Hematopoietic multipotent progenitor cell treated with erythropoietin and hydrocortisone succinate and interleukin-3 and kit ligand, for 17 days (in vitro differentiated cells): ENCODE measurements around the gene TTLL13.
A peak's percentile ranks its signal among the peaks of the same experiment; 100 is the strongest.

Experiments used
- DNase-seq: peaks from one replicate; pipeline ENCODE4 v3.0.0-alpha.2; 2015; ENCODE audit warnings: low spot score

The TTLL13 gene

GRCh38 chr15:90249203-90249863 lies at the start of gene TTLL13:
Gene TTLL13 (plus strand): TSS chr15:90249556. CDS start chr15:90250631, 1,075 bp downstream.
- peak; percentile 91 for DNase-seq

GRCh38 chr15:90200534-90201129 lies 48.7 kb upstream of the TTLL13 start:
- DNase-seq: no peak

DNA sequence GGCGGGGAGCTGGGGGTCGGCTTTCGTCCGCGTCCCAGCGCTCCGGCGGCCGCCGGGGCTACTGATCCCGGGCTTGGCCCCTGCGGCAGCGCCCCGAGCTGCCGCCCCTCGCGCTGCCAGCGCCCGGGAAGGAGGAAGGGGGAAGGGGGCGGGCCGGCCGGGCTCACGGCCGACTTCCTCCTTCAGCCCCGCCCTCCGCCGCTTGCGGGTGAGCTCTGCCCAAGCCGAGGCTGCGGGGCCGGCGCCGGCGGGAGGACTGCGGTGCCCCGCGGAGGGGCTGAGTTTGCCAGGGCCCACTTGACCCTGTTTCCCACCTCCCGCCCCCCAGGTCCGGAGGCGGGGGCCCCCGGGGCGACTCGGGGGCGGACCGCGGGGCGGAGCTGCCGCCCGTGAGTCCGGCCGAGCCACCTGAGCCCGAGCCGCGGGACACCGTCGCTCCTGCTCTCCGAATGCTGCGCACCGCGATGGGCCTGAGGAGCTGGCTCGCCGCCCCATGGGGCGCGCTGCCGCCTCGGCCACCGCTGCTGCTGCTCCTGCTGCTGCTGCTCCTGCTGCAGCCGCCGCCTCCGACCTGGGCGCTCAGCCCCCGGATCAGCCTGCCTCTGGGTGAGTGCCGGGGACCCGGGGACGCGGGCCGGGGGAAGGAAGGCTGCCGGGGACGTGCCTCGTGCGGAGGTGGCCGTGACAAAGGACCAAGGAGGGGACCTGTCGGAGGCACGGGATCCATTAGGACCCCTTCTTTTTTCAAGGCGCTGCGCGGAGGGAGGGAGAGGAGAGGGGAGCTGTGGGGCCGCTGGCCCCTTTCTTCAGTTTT lies 48.0 kb upstream of the TTLL13 start, which contains the start of gene SEMA4B:
Gene SEMA4B, plus strand, starts transcription at position 201 of the 814 bp plus-strand sequence. Its CDS starts 249 bp downstream, at position 450.
- peak; percentile 60 for DNase-seq

DNA sequence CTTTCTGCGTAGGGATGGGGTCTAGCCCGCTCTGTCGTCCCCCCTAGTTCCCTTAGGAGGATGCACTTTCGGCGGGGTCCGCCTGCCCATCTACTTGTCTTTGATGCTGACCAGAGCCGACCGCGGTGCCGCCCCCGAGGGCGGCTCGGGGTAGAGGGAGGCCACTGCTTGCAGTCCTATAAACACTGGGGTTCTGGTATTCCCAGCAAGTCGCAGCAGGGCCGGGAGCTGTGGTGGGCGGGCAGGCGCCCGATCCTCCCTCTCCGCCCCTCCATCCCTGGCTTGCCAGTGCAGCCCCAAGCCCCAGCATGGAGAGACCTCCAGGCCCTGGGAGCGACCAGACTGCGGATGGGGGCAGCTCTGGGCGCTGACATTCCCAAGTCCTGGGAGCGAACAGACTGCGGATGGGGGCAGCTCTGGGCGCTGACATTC lies 47.4 kb upstream of the TTLL13 start:
- DNase-seq: no peak

- DNase-seq: no peak
These were observed 46.4 kb upstream of the TTLL13 start for GRCh38 chr15:90202929-90203328.

- no peak for DNase-seq
These were observed 45.9 kb upstream of the TTLL13 start for GRCh38 chr15:90203473-90203872.

DNA sequence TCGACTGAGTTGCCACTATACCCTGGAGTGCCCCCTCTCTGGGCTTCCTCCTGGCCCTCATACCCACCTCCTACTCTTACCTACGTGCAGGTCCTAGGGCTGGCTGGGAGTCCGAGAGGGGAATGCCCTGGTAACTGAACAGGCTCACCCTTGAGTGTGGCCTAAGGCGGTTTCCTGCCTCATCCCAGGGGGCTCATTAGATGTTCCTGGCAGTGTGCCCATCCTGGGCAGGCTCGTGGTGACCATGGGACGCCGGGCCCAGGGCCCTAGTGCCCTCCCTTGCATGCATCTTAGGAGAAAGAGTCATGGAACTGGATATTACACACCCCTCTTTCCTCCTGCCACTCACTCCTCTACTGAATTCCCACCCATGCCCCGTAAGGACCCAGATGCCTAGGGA lies 45.4 kb upstream of the TTLL13 start:
- no peak for DNase-seq

- no peak for DNase-seq
These were observed 44.1 kb upstream of the TTLL13 start for GRCh38 chr15:90205050-90205848.

GRCh38 chr15:90205886-90206285 lies 43.5 kb upstream of the TTLL13 start:
- no peak for DNase-seq

DNA sequence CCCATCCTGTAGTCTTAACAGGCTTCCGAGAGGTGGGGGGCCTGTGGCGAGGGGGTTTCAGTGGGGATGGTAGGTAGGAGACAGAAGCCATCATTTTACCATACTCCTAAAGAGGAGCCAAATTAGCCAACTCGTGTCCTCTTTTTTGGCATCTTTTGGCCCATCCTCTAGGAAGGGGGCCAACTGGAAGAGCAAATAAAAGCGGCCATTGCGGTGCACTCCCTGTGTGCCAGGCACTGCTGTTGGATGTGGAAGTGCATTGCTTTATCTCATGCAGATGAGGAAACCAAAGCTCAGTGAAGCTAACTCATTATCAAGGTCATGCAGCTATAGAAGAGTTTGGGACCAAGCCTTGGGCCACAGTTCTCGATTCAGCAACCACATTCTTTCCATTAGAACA lies 42.1 kb upstream of the TTLL13 start:
- DNase-seq: no peak

DNA sequence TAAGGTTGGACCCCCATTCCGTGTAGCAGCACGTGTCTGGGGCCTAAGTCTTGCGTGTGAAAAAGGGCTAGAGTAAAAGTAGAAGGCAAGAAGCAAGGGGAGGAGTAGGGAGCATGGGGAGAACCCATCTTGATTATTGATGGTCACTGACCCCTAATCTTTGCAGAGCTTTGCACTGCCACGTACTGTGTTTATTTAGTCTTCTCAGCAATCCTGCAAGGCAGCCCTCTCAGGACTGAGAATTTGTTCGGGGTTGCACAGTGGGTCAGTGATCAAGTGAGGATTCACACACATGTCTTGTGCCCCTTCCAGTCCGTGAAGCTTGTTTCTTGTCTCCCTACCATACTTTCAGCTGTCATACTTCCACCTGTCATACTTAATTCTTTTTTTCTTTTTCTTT lies 41.0 kb upstream of the TTLL13 start:
- DNase-seq: no peak

- no peak for DNase-seq
These were observed 39.8 kb upstream of the TTLL13 start for GRCh38 chr15:90209591-90209990.

GRCh38 chr15:90210593-90210992 lies 38.8 kb upstream of the TTLL13 start:
- DNase-seq: no peak

DNA sequence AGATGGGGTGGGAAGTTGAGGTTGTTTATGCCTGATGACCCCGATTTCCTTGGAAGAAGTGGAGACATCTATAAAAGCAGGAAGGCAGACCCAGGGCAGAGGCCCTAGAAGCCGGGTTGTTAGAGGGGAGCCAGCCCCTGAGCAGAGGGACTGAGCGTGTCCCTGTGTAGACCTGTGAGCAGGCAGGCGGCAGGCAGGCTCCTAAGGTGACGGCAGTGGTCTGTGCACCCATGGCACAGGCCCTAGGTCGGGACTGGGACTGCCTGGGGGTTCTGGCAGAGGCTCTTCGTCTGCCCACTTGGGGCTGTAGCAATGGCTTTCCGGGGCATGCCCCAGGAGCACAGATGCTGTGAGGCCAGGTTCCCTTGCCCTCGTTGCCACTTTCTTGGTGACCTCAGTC lies 38.3 kb upstream of the TTLL13 start:
- no peak for DNase-seq

- no peak for DNase-seq
These were observed 37.8 kb upstream of the TTLL13 start for GRCh38 chr15:90211440-90212143.

DNA sequence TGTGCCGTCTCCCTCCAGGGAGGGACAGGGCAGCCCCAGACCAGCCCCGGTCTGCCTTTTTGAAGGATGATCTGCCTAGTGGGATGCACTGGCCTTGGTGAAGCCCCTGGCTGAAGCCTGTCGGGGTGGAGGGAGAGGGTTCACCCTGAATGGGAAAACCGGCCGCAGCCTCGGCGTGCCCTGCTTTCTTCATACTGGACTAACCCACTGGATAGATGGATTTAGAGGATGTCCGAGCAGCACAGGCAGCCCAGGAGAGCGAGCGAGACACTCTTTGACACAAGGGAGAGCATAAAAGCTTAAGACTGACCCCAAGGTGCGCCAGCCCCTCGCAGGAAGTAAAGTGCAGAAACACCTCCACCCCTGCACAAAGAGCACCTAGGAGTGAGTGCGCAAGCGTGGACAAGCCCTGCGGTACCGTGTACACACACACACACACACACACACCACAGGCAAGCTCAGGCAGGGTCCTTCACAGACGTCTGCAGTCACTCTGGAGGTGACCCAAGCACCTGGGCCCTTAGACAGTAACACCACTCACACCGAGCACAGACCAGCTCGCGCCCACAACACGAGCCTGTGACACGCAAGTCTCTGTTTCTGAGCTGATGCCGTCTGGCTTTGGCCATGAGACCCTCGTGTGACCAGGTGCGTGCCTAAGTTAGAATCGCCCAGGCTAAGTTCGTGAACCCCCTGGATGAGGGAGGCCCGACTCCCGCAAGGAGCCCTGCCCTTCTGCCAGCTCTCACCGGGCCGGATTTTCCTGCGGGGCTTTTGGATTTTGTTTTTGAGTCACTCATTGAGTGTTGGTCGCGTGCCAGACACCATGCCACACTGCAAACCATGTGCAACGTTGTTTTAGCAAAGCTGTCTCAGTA lies 36.9 kb upstream of the TTLL13 start:
- no peak for DNase-seq

DNA sequence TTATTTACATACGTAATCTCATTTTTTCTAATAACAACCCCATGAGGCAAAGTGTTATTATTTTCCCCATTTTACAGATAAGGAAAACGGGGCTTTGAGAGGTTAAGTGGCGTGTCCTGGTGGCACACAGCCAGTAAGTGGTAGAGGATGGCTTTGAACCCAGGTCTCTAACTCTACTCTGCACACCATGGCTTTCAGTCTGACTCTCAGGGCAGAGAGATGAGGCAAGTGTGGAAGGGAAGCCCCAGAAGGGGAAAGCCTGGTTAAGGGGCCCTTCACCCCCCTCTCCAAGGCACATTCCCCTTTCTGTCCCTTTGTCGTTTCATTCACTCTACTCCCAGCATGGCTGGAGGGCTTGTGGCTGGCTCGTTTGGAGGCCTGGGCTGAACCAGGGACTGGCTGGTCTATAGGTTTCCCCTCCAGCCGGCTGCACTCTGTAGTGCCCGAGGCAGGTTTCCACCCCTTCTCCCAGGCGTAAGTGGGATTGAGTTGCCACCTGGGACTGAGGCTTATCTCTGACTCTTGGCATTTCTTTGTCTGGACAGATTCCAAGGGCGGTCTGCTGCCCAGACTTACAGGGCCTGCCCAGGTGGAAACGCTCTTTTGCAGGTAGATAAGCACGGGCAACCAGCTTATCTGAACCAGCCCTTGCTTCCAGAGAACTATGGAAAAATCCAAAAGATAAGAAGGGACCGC lies 36.1 kb upstream of the TTLL13 start:
- peak; percentile 51 for DNase-seq

- DNase-seq: no peak
These were observed 35.5 kb upstream of the TTLL13 start for GRCh38 chr15:90213818-90214204.

DNA sequence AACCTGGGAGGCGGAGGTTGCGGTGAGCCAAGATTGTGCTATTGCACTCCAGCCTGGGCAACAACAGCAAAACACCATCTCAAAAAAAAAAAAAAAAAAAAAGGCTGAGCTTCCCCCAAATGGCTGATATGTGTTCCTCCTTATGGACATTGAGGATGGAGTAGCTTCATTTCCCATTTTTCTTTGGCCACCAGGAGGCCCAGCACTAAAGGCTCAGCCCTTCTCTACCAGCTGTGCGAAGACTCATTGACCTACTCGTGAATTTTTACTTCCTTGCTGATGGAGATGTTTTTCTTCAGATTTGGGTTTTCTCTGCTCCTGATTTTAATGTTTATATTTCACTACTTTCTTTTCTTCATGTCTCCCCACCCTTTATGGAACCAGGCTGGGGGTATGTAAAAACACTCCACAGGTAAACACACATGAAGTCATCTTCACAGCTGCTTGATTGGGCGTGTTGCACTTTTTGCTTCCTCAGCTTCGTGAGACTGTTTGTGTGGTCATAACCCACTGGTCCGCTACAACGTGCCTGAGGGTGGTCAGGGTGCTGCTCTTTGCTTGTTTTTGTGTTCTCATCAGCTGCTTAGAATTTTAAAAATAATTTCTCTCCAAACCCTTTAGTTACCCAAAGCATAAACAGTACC lies 34.7 kb upstream of the TTLL13 start:
- no peak for DNase-seq
